Calu3 (cell line): ENCODE data around the gene VOPP1. TPM values are rescaled to one million over a fixed set of nuclear protein-coding genes. Genes with fewer than 3 reads are reported as not detected.

ENCODE experiments used
- BruUV-seq: library from RNA; stranded (reverse); fragments of 400-500 nt; replicated peaks from 2 replicates; lab custom pipeline; 2021; lab: Mats Ljungman, UMichigan
- CTCF ChIA-PET: fragments of 300-600 bp; sonication (Branson Sonifier 250); formaldehyde crosslinking; loops from one replicate; lab custom pipeline; 2022; ENCODE audit warnings: antibody characterized with exemption; lab: Charles Lee
- DNase-seq: peaks from one replicate; pipeline ENCODE4 v3.0.0; 2022
- H3K27ac Mint-ChIP-seq: one replicate; pipeline ENCODE4 v1.8.0; 2022; ENCODE audit warnings: mixed read lengths; ENCODE audit not compliant: unreplicated experiment
- H3K27me3 Mint-ChIP-seq: one replicate; pipeline ENCODE4 v1.8.0; 2022; ENCODE audit warnings: mixed read lengths; ENCODE audit not compliant: unreplicated experiment
- H3K36me3 Mint-ChIP-seq: one replicate; pipeline ENCODE4 v1.8.0; 2022; ENCODE audit warnings: mild to moderate bottlenecking, moderate library complexity, mixed read lengths; ENCODE audit not compliant: insufficient read depth, unreplicated experiment
- H3K4me1 Mint-ChIP-seq: one replicate; pipeline ENCODE4 v1.8.0; 2022; ENCODE audit warnings: mild to moderate bottlenecking, low read depth, mixed read lengths; ENCODE audit not compliant: unreplicated experiment
- H3K4me3 Mint-ChIP-seq: one replicate; pipeline ENCODE4 v1.8.0; 2022; ENCODE audit warnings: mild to moderate bottlenecking, low read depth, moderate library complexity, mixed read lengths; ENCODE audit not compliant: unreplicated experiment
- H3K9me3 Mint-ChIP-seq: one replicate; pipeline ENCODE4 v1.8.0; 2022; ENCODE audit warnings: low read depth, mixed read lengths; ENCODE audit not compliant: unreplicated experiment
- CTCF ChIP-seq: fragments of 200-600 bp; IDR thresholded peaks from one replicate; pipeline ENCODE4 v1.8.0; 2022; ENCODE audit warnings: antibody characterized with exemption; ENCODE audit not compliant: unreplicated experiment
- intact Hi-C: fragments of 100-400 bp; cut with micrococcal nuclease; formaldehyde crosslinking; loops from one replicate; pipeline ENCODE4 v1.10.0; 2022; ENCODE audit not compliant: unreplicated experiment
- total RNA-seq: library from RNA; stranded (reverse); gene quantifications from 2 replicates; pipeline ENCODE4 v1.2.3, GENCODE V29; 2022

Gene VOPP1
- total RNA-seq, 1 experiment from 2014 or later = 128 TPM

DNA sequence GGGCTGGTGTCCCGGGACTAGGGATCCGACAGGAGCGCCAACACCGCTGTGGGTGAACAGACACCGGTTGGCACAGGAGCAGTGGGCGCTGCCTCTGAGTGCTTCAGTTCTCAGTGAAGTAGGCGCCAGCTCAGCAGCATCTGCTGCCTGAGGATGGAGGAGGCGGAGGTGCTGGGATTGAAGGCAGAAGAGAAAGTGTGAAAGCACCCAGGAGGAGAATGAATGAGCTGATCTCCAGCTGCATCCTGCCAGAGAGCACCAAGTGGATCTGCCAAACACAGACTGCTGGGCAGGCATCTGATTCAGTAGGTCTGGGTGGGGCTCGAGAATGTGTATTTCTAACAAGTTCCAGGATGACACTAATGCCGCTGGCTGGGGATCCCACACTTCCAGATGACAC is 132.7 kb downstream of the VOPP1 start:
- no TSS peak for BruUV-seq
- DNase-seq = no peak
- CTCF ChIA-PET = interaction anchor here (1.6 kb wide), 1 partner anchor 158 kb away, joined by 5 read pairs; no protein-coding TSS in a partner anchor
- H3K4me3 Mint-ChIP-seq = no peak overlapping the region
- no peak overlapping the region for H3K27ac Mint-ChIP-seq
- TF ChIP-seq CTCF = no peak
- no peaks in the 10 kb centered on the region for H3K36me3 Mint-ChIP-seq
- no peaks in the 10 kb centered on the region for H3K4me1 Mint-ChIP-seq
- intact Hi-C loops = no loop called here
- H3K9me3 Mint-ChIP-seq = no peaks in the 10 kb centered on the region
- H3K27me3 Mint-ChIP-seq = no peaks in the 10 kb centered on the region

DNA sequence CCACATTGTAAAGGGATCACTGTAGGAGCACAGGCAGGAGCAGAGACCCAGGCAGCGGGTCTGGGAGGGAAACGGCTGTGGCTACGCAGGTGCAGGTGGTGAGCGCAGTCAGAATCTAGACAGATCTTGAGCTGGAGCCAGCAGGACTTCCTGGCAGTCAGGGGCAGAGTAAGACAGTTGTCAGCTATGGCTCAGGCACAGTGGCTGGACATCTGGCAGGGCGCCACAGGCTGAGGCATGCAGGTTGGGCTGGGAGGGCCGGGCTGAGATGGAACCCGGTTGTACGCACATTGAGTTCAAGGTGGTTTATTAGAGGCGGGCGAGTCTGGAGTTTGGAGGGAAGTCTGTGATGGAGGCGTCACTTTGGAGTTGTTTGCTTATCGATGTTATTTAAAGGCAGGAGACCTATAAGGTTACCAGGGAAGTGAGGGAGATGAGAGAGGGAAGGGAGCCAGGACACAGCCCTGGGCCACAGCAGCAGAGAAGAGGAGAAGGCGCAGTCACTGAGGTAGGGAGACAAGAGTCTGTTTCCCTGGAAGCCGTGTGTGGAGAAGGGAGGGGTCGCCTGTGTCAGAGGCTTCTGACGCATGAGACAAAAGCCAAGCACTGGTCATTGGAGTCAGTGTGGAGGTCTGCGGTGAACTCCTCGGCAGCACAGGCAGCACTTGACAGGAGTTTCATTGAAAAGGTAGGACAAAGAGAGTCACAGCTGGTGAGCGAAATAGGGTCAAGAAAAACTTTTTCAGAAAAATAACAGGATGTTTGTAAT is 133.4 kb downstream of the VOPP1 start:
- DNase-seq = peak; percentile 41
- CTCF ChIA-PET = interaction anchor here (1.6 kb wide), 1 partner anchor 159 kb away, joined by 5 read pairs; no protein-coding TSS in a partner anchor
- no peak overlapping the region for H3K27ac Mint-ChIP-seq
- H3K4me3 Mint-ChIP-seq = no peak overlapping the region
- intact Hi-C loops = no loop called here
- TF ChIP-seq CTCF = no peak
- H3K36me3 Mint-ChIP-seq = no peaks in the 10 kb centered on the region
- H3K9me3 Mint-ChIP-seq = no peaks in the 10 kb centered on the region
- no peaks in the 10 kb centered on the region for H3K27me3 Mint-ChIP-seq
- H3K4me1 Mint-ChIP-seq = no peaks in the 10 kb centered on the region
- BruUV-seq = no TSS peak

DNA sequence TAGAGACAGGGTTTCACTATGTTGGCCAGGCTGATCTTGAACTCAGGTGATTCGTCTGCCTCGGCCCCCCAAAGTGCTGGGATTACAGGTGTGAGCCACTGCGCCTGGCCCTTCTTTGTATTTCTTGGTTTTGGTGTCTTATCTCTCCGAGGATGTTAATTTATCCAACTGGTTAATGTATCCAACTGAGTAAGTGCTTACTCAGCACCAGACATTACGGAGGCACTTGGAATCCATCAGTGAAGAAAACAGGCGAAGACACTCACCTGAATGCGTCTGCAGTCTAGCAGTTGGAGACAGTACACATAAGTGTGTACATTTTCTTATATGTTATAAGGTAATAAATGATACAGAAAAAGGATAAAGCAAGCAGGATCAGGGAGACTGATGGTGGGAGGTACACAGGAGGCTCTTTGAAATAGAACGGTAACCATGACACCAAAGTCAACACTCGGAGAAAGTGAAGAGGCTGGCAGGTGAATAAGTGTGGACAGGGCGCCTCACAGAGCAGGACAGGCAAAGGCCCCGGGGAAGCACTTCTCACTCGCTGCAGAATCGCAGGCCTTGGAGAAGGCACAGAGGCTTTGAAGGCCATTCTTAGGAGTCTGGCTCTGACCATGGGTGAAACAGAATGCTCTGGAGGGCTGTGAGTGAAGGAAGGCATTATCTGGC is 134.1 kb downstream of the VOPP1 start:
- CTCF ChIA-PET = no interaction called here
- H3K27ac Mint-ChIP-seq = no peak overlapping the region
- no peak for TF ChIP-seq CTCF
- DNase-seq = no peak
- no peaks in the 10 kb centered on the region for H3K4me1 Mint-ChIP-seq
- H3K4me3 Mint-ChIP-seq = no peak overlapping the region
- H3K9me3 Mint-ChIP-seq = no peaks in the 10 kb centered on the region
- no peaks in the 10 kb centered on the region for H3K36me3 Mint-ChIP-seq
- intact Hi-C loops = no loop called here
- no peaks in the 10 kb centered on the region for H3K27me3 Mint-ChIP-seq
- BruUV-seq = no TSS peak

GRCh38 chr7:55437375-55437774 is 134.9 kb downstream of the VOPP1 start:
- CTCF ChIA-PET = no interaction called here
- Mint-ChIP-seq H3K4me3 (no peak overlapping the region), H3K9me3 (no peaks in the 10 kb centered on the region), H3K36me3 (no peaks in the 10 kb centered on the region), H3K27me3 (no peaks in the 10 kb centered on the region), H3K4me1 (no peaks in the 10 kb centered on the region), H3K27ac (no peak overlapping the region)
- TF ChIP-seq CTCF = no peak
- intact Hi-C loops = no loop called here
- no TSS peak for BruUV-seq
- no peak for DNase-seq
